Ascending aorta (tissue), 2 donors: ENCODE results near the gene DLL4. TPM values are rescaled to one million over a fixed set of nuclear protein-coding genes. Genes with fewer than 3 reads are reported as not detected.
A peak's percentile ranks its signal among the peaks of the same experiment; 100 is the strongest.

Experiments used
- DNase-seq, 2 donors: peaks; one replicate each; pipeline ENCODE4 v3.0.0-alpha.2; 2019; ENCODE audit warnings: low spot score in 2 of 2
- H3K27ac ChIP-seq, 2 donors: fragments of 200-600 bp; sonication (generic); one replicate each; pipeline ENCODE4 v1.5.1; 2016 to 2017; ENCODE audit warnings: mild to moderate bottlenecking in 1 of 2
- H3K27me3 ChIP-seq: fragments of 200-600 bp; sonication (generic); one replicate; pipeline ENCODE4 v1.5.1; 2017
- H3K36me3 ChIP-seq, 2 donors: fragments of 200-600 bp; sonication (generic); one replicate each; pipeline ENCODE4 v1.5.1; 2016
- H3K4me1 ChIP-seq, 2 donors: fragments of 200-600 bp; sonication (generic); one replicate each; pipeline ENCODE4 v1.5.1; 2016 to 2017; ENCODE audit warnings: mild to moderate bottlenecking in 1 of 2
- H3K4me3 ChIP-seq, 2 donors: fragments of 200-600 bp; sonication (generic); one replicate each; pipeline ENCODE4 v1.5.1; 2016 to 2017; ENCODE audit warnings: mild to moderate bottlenecking in 1 of 2
- H3K9me3 ChIP-seq, 2 donors: fragments of 200-600 bp; sonication (generic); one replicate each; pipeline ENCODE4 v1.5.1; 2016
- intact Hi-C: fragments of 100-400 bp; cut with DNase I; formaldehyde crosslinking; loops from one replicate; pipeline ENCODE4 v1.15.1; 2023
- total RNA-seq: library from RNA; depleted of rRNA; stranded (reverse); fragments of >200 nt; gene quantifications from one replicate; pipeline ENCODE4 v1.1.0, GENCODE V29; 2016
- TF ChIP-seq, protein P1 (sequence below), 3 experiments: fragments of 200-600 bp in 2 of 3; fragments of 450-650 bp in 1 of 3; sonication (generic) in 2 of 3; IDR thresholded peaks; one replicate each; pipeline ENCODE4 v1.5.1; 2016 to 2019; ENCODE audit warnings: antibody characterized with exemption in 3 of 3, mild to moderate bottlenecking in 1 of 3, moderate library complexity in 1 of 3

Gene DLL4
- total RNA-seq, 1 donor from 2014 or later = 30.2 TPM

DNA sequence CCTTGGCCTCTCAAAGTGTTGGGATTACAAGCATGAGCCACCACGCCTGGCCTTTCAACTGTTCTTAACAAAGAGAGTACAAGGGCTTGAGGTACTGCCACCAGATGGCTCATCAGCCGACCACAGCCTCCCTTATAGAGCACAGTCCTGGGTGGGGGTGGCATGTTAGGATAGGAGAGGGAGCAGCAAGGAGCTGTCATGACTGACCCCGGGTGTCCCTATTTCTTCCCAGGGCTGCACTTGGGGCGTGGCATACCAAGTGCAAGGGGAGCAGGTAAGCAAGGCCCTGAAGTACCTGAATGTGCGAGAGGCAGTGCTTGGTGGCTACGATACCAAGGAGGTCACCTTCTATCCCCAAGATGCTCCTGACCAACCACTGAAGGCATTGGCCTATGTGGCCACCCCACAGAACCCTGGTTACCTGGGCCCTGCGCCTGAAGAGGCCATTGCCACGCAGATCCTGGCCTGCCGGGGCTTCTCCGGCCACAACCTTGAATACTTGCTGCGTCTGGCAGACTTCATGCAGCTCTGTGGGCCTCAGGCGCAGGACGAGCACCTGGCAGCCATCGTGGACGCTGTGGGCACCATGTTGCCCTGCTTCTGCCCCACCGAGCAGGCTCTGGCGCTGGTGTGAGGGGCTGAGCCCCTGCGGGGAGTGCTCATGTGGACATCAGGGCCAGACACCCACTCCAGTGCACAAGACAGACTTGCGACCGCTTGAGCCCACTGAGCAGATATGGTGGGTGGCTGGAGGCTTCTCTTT, 26.2 kb downstream of the DLL4 start:
- Histone ChIP-seq H3K4me1 (peaks cover 7 to 36% of the 10 kb centered on the region in 2 donors), H3K9me3 (no peaks in the 10 kb centered on the region), H3K27me3 (no peaks in the 10 kb centered on the region), H3K27ac (peak overlapping the region; percentile 82 to 87), H3K36me3 (no peaks in the 10 kb centered on the region), H3K4me3 (no peak overlapping the region)
- TF ChIP-seq, protein P1, sequence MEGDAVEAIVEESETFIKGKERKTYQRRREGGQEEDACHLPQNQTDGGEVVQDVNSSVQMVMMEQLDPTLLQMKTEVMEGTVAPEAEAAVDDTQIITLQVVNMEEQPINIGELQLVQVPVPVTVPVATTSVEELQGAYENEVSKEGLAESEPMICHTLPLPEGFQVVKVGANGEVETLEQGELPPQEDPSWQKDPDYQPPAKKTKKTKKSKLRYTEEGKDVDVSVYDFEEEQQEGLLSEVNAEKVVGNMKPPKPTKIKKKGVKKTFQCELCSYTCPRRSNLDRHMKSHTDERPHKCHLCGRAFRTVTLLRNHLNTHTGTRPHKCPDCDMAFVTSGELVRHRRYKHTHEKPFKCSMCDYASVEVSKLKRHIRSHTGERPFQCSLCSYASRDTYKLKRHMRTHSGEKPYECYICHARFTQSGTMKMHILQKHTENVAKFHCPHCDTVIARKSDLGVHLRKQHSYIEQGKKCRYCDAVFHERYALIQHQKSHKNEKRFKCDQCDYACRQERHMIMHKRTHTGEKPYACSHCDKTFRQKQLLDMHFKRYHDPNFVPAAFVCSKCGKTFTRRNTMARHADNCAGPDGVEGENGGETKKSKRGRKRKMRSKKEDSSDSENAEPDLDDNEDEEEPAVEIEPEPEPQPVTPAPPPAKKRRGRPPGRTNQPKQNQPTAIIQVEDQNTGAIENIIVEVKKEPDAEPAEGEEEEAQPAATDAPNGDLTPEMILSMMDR (IDR thresholded peaks at IDR 0.05) = no peak
- intact Hi-C loops = no loop called here
- no peak for DNase-seq

DNA sequence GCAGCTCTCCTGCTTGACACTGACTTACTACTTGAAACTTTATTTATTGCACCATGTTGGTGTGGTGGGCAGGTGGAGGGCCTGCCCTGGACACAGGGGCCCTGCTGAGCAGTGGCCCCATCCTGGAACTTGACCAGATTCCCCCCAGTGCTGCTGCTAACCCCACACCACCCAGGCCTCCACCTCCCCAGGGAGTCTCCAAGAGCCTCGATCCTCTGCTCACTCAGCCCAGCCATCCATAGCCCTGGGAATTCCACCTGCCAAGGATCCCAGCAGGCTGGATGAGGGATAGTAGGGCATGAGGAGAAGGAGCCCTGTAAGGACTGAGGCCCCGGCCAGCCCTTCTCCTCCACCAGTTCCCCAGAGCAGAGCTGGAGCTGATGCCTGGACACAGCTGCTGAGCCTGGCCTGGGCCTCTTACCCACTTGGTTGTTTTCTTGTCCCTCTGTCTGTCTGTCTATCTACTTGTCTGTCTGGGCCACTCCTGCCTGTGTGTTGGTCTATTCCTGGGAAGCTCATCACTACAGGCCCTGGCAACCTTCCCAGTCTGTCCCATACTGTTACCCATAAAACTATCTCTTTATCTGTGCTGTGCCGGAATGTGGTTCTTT, 26.9 kb downstream of the DLL4 start:
- no peak for DNase-seq
- Histone ChIP-seq H3K4me1 (peaks cover 7 to 36% of the 10 kb centered on the region in 2 donors), H3K27ac (peak overlapping the region; percentile 82 to 87), H3K9me3 (no peaks in the 10 kb centered on the region), H3K4me3 (no peak overlapping the region), H3K27me3 (no peaks in the 10 kb centered on the region), H3K36me3 (no peaks in the 10 kb centered on the region)
- intact Hi-C loops = no loop called here
- TF ChIP-seq, protein P1 (IDR thresholded peaks at IDR 0.05) = no peak

DNA sequence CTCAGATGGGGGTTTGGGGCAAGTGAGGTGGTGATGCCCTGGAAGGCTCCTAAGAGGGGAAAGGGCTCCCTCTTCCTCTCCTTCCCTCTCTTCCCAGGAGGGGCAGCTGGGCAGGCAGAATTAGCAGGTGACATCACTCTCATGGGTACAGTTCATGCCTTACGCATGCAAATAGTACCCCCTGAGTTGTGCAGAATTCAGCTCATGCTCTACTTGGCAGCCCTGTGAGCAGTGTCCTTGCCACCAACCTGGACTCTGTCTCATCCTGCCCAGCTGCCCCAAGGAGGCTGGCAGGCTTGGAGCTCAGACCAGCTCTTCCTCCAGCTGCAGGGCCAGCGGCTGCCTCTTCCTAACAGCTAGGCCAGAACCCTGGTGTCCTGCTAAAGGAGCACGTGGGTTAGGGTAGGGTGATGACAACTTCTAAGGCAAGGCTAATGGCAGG, 27.4 kb downstream of the DLL4 start:
- DNase-seq = no peak
- peaks cover 7 to 36% of the 10 kb centered on the region in 2 donors for H3K4me1 ChIP-seq
- no peaks in the 10 kb centered on the region for H3K36me3 ChIP-seq
- H3K27ac ChIP-seq = peak overlapping the region; percentile 82 to 87
- no peak overlapping the region for H3K4me3 ChIP-seq
- H3K27me3 ChIP-seq = no peaks in the 10 kb centered on the region
- H3K9me3 ChIP-seq = no peaks in the 10 kb centered on the region
- intact Hi-C loops = no loop called here
- TF ChIP-seq, protein P1 (IDR thresholded peaks at IDR 0.05) = no peak

DNA sequence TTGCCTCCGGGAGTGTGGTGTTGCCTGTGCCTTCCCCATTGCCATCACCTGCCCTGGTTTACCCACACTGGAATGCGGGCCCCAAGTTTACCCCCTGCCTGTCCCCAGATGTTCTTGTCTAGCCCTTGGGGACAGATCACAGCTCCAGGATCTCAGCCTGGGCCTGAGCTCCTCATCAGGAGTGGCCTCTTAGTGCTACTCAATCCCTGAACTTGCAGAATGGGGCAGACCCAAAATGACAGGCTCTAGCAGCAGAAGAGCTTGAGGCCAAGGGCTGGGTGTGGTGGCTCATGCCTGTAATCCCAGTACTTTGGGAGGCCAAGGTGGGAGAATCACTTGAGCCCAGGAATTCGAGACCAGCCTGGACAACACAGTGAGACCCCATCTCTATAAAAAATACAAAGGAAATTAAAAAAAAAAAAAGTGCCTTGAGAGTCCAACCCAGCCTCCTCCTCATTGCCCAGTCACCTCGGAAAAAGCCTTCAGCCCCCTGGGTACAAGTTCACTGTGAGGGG, 28.0 kb downstream of the DLL4 start:
- TF ChIP-seq, protein P1 (IDR thresholded peaks at IDR 0.05) = no peak

DNA sequence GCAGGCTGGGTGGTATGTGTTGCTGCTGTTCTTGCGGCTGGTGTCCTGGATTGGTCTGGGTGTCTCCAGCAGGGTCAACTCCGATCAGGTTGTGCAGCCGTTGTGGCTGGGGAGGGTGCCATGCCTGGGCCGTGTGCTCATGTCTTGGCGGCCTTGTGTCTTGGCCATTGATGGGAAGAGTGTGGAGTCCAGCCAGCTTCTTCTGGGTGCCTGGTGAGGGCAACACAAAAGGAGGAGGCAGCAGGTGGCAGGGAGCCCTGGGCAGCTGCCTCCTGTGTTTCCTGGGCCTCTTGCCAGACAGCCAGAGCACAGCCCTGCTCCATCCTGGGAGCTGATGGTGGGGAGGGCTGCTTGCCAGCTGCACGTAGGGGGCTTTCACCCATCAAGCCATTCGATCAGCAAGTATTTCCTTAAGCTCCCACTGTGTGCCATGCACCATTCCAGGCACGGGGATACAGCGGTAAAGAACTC, 28.5 kb downstream of the DLL4 start:
- H3K4me1 ChIP-seq = peaks cover 5 to 32% of the 10 kb centered on the region in 2 donors
- intact Hi-C loops = no loop called here
- H3K4me3 ChIP-seq = no peak overlapping the region

More for the DNA sequence above, 28.0 kb downstream of the DLL4 start:
- DNase-seq = no peak
- Histone ChIP-seq H3K4me1 (peaks cover 7 to 36% of the 10 kb centered on the region in 2 donors), H3K9me3 (no peaks in the 10 kb centered on the region), H3K27ac (peak overlapping the region; percentile 82 to 87), H3K27me3 (no peaks in the 10 kb centered on the region), H3K36me3 (no peaks in the 10 kb centered on the region), H3K4me3 (no peak overlapping the region)
- intact Hi-C loops = no loop called here

More for the DNA sequence above, 28.5 kb downstream of the DLL4 start:
- H3K27ac ChIP-seq = peak overlapping the region; percentile 82 to 87
- H3K9me3 ChIP-seq = no peaks in the 10 kb centered on the region
- DNase-seq = peak; percentile 61 to 93
- no peaks in the 10 kb centered on the region for H3K27me3 ChIP-seq
- TF ChIP-seq, protein P1 (IDR thresholded peaks at IDR 0.05) = no peak
- H3K36me3 ChIP-seq = no peaks in the 10 kb centered on the region
